Osteoblast (primary cell): Measurements from ENCODE around the gene ADGRE1. TPM values are rescaled to one million over a fixed set of nuclear protein-coding genes. Genes with fewer than 3 reads are reported as not detected.

ENCODE experiments used
- DNase-seq: peaks from one replicate; pipeline ENCODE4 v3.0.0; 2011; ENCODE audit warnings: low spot score, mixed read lengths; ENCODE audit not compliant: insufficient read length; ENCODE audit errors: missing footprints
- H2AFZ ChIP-seq: 2 replicates; pipeline ENCODE4 v1.6.0; 2011; ENCODE audit warnings: mild to moderate bottlenecking, low read length
- H3K27ac ChIP-seq: 2 replicates; pipeline ENCODE4 v1.5.1; 2011; ENCODE audit warnings: mild to moderate bottlenecking, low read depth, low read length, moderate library complexity
- H3K27me3 ChIP-seq: 2 replicates; pipeline ENCODE4 v1.6.0; 2012; ENCODE audit warnings: mild to moderate bottlenecking, control low read depth, inconsistent platforms, low read length, moderate library complexity; ENCODE audit not compliant: insufficient read depth
- H3K36me3 ChIP-seq: 2 replicates; pipeline ENCODE4 v1.5.1; 2011; ENCODE audit warnings: mild to moderate bottlenecking, low read length, control low read depth, moderate library complexity; ENCODE audit not compliant: insufficient read depth
- H3K4me1 ChIP-seq: 2 replicates; pipeline ENCODE4 v1.5.1; 2011; ENCODE audit warnings: mild to moderate bottlenecking, low read length, control low read depth, moderate library complexity; ENCODE audit not compliant: insufficient read depth
- H3K4me2 ChIP-seq: 2 replicates; pipeline ENCODE4 v1.6.0; 2011; ENCODE audit warnings: mild to moderate bottlenecking, low read length; ENCODE audit not compliant: insufficient read depth
- H3K4me3 ChIP-seq: fragments of 200-600 bp; sonication (generic); 3 replicates; pipeline ENCODE4 v1.5.1; 2012; ENCODE audit warnings: mild to moderate bottlenecking, low read length, inconsistent platforms; ENCODE audit not compliant: insufficient read depth
- H3K79me2 ChIP-seq: 2 replicates; pipeline ENCODE4 v1.6.0; 2012; ENCODE audit warnings: mild to moderate bottlenecking, low read length, control low read depth, inconsistent platforms; ENCODE audit not compliant: insufficient read depth
- H3K9me3 ChIP-seq: 2 replicates; pipeline ENCODE4 v1.5.1; 2011; ENCODE audit warnings: low read depth, low read length, control low read depth
- H4K20me1 ChIP-seq: 2 replicates; pipeline ENCODE4 v1.6.0; 2012; ENCODE audit warnings: mild to moderate bottlenecking, low read length, control low read depth; ENCODE audit not compliant: insufficient read depth
- CTCF ChIP-seq: IDR thresholded peaks from 2 replicates; pipeline ENCODE4 v1.5.1; 2011; ENCODE audit warnings: mild to moderate bottlenecking, low read depth, low read length, moderate library complexity; ENCODE audit errors: extremely low read depth
- total RNA-seq: library from RNA; depleted of rRNA; stranded (reverse); fragments of >200 nt; gene quantifications from 2 replicates; pipeline ENCODE4 v1.2.3, GENCODE V29; 2012

Gene ADGRE1
- total RNA-seq, 1 donor: not detected

DNA sequence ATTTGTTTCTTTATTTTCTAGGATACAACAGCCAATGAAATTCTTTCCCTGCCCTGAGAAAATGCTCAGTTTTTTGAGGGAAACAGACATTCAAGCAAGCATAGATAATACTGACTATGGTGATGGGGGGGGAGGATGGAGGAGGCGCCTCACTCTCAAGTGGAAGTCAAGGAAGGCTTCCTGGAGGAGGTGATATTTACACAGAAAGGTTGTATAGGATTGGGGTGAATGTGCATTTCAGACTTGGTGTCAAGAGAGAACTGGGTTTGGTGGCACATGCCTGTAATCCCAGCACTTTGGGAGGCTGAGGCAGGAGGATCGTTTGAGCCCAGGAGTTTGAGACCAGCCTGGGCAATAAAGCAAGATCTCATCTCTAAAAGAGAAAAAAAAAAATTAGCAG is 12.2 kb upstream of the ADGRE1 start:
- H3K4me3 ChIP-seq: no peak overlapping the region
- no peak overlapping the region for H2AFZ ChIP-seq
- no peak for TF ChIP-seq CTCF
- H3K9me3 ChIP-seq: no peaks in the 10 kb centered on the region
- no peak overlapping the region for H3K4me2 ChIP-seq
- H3K36me3 ChIP-seq: no peaks in the 10 kb centered on the region
- no peak for DNase-seq
- H3K27ac ChIP-seq: no peak overlapping the region
- no peaks in the 10 kb centered on the region for H3K79me2 ChIP-seq
- H4K20me1 ChIP-seq: no peaks in the 10 kb centered on the region
- H3K4me1 ChIP-seq: no peaks in the 10 kb centered on the region
- H3K27me3 ChIP-seq: no peaks in the 10 kb centered on the region

DNA sequence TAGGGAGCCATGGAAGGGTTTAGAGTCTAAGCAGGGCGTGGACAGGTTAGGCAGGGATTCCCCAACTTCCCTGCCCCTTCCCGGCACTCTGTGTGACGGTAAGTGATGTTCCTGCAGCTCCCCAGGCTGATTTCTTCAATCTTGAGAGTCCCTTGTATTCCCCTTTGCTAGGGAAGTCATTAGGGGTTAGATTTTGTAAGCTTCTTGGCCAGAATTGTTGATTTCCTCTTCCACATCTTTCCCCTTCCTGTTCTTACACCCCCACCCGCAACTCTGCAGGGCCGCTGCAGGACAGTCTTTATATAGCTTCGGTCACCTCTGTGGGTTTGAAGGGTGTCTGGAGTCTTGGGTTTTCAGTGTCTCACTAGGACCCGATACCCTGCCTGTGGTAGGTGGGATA is 10.6 kb upstream of the ADGRE1 start:
- H3K4me1 ChIP-seq: no peaks in the 10 kb centered on the region

DNA sequence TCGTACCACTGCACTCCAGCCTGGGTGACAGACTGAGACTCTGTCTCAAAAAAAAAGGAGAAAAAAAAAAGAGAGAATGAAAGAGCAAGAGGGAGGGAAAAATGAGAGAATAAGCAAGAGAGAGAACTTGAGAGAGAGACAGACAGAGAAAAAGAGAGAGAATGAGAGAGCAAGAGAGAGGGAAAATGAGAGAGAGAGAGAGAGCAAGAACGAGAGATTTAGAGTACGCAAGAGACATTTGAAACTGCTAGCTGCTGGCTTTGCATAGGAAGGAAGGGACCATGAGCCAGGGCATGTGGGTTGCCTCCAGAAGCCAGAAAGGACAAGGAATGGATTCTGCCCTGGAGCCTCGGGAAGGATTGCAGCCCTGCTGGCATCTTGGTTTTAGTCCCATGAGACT is 9.6 kb upstream of the ADGRE1 start:
- TF ChIP-seq CTCF: no peak
- Histone ChIP-seq H3K9me3 (no peaks in the 10 kb centered on the region), H3K4me1 (no peaks in the 10 kb centered on the region), H4K20me1 (no peaks in the 10 kb centered on the region), H3K4me3 (no peak overlapping the region), H3K4me2 (no peak overlapping the region), H2AFZ (no peak overlapping the region), H3K27ac (no peak overlapping the region), H3K27me3 (no peaks in the 10 kb centered on the region), H3K79me2 (no peaks in the 10 kb centered on the region), H3K36me3 (no peaks in the 10 kb centered on the region)
- no peak for DNase-seq

More for the DNA sequence above, 10.6 kb upstream of the ADGRE1 start:
- no peaks in the 10 kb centered on the region for H3K36me3 ChIP-seq
- no peaks in the 10 kb centered on the region for H3K27me3 ChIP-seq
- no peak for DNase-seq
- no peak overlapping the region for H3K4me2 ChIP-seq
- H3K27ac ChIP-seq: no peak overlapping the region
- H2AFZ ChIP-seq: no peak overlapping the region
- no peak overlapping the region for H3K4me3 ChIP-seq
- H3K9me3 ChIP-seq: no peaks in the 10 kb centered on the region
- no peaks in the 10 kb centered on the region for H4K20me1 ChIP-seq
- no peak for TF ChIP-seq CTCF
- no peaks in the 10 kb centered on the region for H3K79me2 ChIP-seq

- DNase-seq: no peak
- no peak overlapping the region for H3K4me3 ChIP-seq
- no peak overlapping the region for H3K27ac ChIP-seq
Observed at GRCh38 chr19:6886277-6886897, 992 bp upstream of the ADGRE1 start.

More at GRCh38 chr19:6886277-6886897, 992 bp upstream of the ADGRE1 start:
- no peaks in the 10 kb centered on the region for H4K20me1 ChIP-seq
- H3K27me3 ChIP-seq: no peaks in the 10 kb centered on the region
- no peak overlapping the region for H3K4me2 ChIP-seq
- no peaks in the 10 kb centered on the region for H3K36me3 ChIP-seq
- H3K79me2 ChIP-seq: no peaks in the 10 kb centered on the region
- H3K9me3 ChIP-seq: no peaks in the 10 kb centered on the region
- H2AFZ ChIP-seq: no peak overlapping the region
- no peaks in the 10 kb centered on the region for H3K4me1 ChIP-seq
- no peak for TF ChIP-seq CTCF
